GM18951 (cell line): ENCODE data around the gene EHMT2.
"Not testable (repeated sequence)": the region's sequence is repeated elsewhere in the genome, so short reads cannot be mapped to it uniquely, and the experiment has no call there.

Experiments
- POLR2A ChIP-seq: IDR thresholded peaks from 4 replicates; pipeline ENCODE4 v1.6.1; 2011; ENCODE audit warnings: mild to moderate bottlenecking; ENCODE audit not compliant: insufficient read length, insufficient read depth; ENCODE audit errors: extremely low read depth
- in situ Hi-C: fragments of 300-500 bp; cut with MboI; formaldehyde crosslinking; loops from one replicate; pipeline ENCODE4 v1.12.0; 2022; ENCODE audit warnings: low sequenced_read_pairs, mixed read lengths, inconsistent platforms; ENCODE audit not compliant: unreplicated experiment

The EHMT2 gene

DNA sequence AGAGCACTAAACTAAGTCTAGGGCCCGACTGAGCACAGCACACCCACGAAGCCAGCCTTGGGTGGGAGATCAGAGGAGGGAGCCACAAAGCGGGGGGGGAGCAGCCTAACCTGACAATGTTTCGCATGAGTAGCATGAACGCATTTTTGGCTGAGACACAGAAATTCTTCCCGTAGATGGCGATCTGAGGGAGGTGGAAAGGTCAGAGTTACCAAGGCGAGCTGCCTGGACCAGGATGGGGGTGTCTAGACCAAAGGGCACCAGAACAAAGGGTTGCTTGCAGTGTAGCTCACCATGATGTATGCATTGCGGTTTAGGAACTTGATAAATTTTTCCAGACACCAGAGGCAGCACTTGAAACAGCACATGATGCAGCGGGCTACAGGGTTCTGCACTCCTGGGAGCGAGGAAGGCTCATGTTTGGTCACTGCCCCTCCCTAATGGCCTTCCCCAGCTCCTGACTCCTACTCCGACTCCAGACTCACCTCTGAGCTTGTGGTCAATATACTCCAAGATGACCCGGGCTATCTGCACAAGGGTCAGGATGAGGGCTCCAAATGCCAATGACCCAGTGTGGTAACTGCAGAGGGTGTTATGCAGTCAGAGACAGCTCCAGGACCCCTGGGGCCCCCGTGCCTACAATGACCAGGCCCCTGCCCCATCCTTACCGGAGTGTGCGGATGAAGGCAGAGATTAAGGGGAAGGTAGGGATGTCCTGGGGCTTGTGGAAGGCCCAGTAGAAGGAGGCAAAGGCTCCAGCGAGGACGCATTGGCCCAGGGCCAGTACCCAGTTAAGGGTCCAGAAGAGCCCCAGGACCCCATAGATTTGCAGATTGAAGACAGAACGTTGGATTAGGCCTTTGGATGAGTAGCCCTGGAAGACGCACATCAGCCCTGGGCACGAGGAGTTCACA is 32.0 kb downstream of the EHMT2 start:
- no peak for TF ChIP-seq POLR2A
- in situ Hi-C loops = no loop called here

- in situ Hi-C loops = no loop called here
- no peak for TF ChIP-seq POLR2A
Measured at GRCh38 chr6:31864818-31865204, 32.7 kb downstream of the EHMT2 start.

DNA sequence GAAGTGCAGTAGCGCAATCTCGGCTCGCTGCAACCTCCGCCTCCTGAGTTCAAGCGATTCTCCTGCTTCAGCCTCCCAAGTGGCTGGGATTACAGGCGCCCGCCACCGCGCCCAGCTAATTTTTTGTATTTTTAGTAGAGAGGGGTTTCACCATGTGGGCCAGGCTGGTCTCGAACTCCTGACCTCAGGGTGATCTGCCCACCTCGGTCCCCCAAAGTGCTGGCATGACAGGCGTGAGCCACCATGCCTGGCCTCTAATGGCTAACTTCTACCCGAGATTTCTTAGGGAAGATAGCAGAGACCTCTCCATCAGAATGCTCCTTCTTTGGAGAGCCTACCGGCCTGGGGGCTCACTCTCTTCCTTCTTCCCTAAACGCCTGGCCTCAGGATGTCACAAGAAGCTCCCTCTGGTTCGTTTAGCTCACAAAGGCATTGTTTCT is 33.4 kb downstream of the EHMT2 start:
- in situ Hi-C loops = not testable (repeated sequence)

DNA sequence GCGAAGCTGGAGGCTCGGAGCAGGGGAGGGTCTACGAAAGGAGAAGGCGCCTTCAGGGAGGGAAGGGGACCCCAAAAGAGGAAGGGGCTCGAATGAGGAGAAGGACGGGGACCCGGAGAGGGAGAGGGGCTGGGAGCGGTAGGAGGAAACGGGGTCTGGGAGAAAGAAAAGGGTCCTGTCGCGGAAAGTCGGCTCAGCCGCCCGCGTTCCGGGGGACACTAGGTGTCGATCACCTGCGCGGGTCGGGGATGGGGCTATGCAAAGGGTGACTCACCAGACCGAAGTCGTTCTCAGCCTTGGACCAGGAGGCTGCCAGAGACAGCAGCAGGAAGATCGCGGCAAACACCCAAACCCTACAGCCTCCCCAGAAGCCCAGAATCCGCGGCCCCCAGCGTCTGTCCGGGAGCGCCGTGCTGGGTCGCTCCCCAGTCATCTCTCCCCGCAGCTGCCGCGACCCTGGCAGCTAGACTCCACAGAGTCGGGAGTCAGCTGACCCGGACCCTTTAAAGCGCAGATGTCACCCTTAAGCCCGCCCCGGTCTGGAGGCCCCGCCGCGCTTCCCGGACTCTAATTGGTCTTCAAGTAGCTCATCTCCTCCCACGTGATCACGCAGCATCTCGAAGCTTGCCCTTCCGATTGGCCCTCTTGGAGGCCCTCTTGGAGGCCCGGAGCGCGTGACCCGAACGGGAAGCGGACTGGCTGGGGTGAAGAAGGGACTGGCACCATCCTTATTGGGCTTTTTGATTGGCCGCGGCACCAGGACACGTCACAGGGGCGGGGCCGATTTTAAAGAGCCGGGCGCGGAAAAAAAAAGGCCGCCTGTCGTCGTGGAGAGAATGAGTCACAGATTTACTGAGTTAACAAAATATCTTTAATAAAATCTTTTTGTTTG is 34.9 kb downstream of the EHMT2 start, which contains the start of gene NEU1:
Gene NEU1, minus strand, starts transcription at position 478 of the 892 bp plus-strand sequence. Its CDS starts 45 bp downstream, at position 433.
- in situ Hi-C loops = no loop called here

DNA sequence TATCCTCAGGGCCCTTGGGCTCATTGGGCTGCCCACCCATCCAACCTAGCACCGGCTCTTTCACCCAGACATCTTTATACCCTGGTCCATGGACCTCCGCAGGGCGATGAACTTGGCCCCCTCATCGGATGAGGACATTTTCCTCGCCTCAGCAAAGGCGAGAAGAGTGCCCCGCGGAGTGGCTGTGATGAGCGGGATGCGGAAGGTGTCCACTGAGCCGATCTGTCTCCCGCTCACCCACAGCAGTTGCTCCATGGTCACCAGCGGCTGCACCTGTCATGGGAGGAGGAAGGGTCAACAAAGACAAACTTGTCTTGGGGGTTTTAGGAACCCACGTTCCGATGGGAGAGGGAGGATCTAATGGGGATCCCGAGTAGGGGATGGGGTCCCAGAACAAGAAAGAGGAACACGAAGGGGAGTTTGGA is 35.6 kb downstream of the EHMT2 start:
- no peak for TF ChIP-seq POLR2A
- in situ Hi-C loops = no loop called here

More for the DNA sequence above, 34.9 kb downstream of the EHMT2 start, which contains the start of gene NEU1:
- TF ChIP-seq POLR2A = peak; percentile 99

- TF ChIP-seq POLR2A = no peak
- in situ Hi-C loops = no loop called here
Measured at GRCh38 chr6:31861150-31861549, 36.3 kb downstream of the EHMT2 start.

DNA sequence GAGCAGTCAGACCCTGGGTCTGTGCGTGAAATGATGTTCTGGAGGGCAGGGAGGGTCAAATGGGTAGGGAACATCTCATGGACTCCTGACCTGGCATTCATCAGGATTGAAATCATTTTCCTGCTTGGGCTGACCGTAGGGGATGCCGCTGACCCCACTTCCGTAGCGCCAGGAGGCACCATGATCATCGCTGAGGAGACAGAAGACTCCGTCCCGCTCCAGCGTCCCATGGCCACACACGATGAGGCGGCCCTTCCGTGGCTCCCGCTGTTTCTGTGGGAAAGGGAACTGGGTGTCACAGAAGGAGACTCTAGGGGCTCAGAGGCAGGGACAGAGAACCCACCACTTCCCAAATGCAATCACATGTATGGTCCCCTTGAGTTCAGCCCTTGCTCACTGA is 37.1 kb downstream of the EHMT2 start:
- in situ Hi-C loops = no loop called here
- TF ChIP-seq POLR2A = no peak

DNA sequence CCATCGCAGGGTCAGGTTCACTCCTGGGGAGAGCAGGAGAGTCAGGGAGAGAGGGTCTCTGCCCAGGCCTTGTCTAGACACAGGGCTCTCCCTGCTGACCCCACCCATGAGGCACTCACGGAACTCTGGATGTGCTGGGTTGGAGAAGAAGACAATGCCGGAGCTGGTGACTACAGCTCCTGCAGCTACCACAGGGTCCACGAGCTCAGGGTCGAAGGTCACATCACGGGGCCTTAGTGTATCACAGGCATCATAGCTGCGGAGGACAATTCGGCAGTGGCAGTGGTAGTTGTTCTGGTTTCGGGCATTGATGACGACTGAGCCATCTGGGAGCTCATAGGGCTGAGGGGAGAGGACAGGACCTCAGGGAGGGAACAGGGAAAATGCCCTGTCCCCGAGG is 37.6 kb downstream of the EHMT2 start:
- in situ Hi-C loops = no loop called here
- no peak for TF ChIP-seq POLR2A

DNA sequence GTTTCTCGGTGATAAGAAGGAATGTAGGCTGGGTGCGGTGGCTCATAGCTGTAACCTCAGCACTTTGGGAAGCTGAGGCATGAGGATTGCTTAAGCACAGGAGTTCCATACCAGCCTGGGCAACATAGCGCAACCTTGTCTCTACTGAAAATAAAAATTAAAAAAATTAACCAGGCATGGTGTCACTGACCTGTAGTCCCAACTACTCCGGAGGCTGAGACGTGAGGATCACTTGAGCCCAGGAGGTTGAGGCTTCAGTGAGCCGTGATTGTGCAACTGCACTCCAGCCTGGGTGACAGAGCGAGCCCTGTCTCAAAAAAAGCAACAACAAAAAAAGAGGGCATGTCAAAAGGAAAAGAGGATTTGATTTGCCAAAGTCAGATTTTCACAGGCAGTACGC is 38.8 kb downstream of the EHMT2 start:
- in situ Hi-C loops = no loop called here
- no peak for TF ChIP-seq POLR2A

- in situ Hi-C loops = not testable (repeated sequence)
Measured at GRCh38 chr6:31857774-31858173, 39.7 kb downstream of the EHMT2 start.

GRCh38 chr6:31851980-31852718 is 45.3 kb downstream of the EHMT2 start:
- in situ Hi-C loops = not testable (repeated sequence)

- in situ Hi-C loops = no loop called here
- no peak for TF ChIP-seq POLR2A
Measured at GRCh38 chr6:31851485-31851832, 46.0 kb downstream of the EHMT2 start.
